Left ventricle myocardium inferior (tissue), 1 donor: ENCODE results near the gene FAM20B. TPM values are rescaled to one million over a fixed set of nuclear protein-coding genes. Genes with fewer than 3 reads are reported as not detected.

Experiments used
- DNase-seq: peaks from one replicate; pipeline ENCODE4 v3.0.0-alpha.2; 2020
- H3K27ac ChIP-seq: fragments of 200-600 bp; replicated peaks from 2 replicates; pipeline ENCODE4 v1.8.0; 2021
- H3K27me3 ChIP-seq: fragments of 200-600 bp; 2 replicates; pipeline ENCODE4 v1.8.0; 2021; ENCODE audit warnings: low read depth
- H3K36me3 ChIP-seq: fragments of 200-600 bp; 2 replicates; pipeline ENCODE4 v1.8.0; 2021
- H3K4me1 ChIP-seq: fragments of 200-600 bp; 2 replicates; pipeline ENCODE4 v1.8.0; 2021
- H3K4me3 ChIP-seq: fragments of 200-600 bp; 2 replicates; pipeline ENCODE4 v1.8.0; 2021; ENCODE audit warnings: mild to moderate bottlenecking, moderate library complexity
- H3K9me3 ChIP-seq: fragments of 200-600 bp; replicated peaks from 2 replicates; pipeline ENCODE4 v1.8.0; 2021
- intact Hi-C: fragments of 100-400 bp; cut with micrococcal nuclease; formaldehyde crosslinking; loops from one replicate; pipeline ENCODE4 v1.11.0; 2022
- total RNA-seq: library from RNA; stranded (reverse); fragmentation: NEBNext Ultra II Directional; extraction: Animal tissue kit (Norgen Biotek cat#: 25700); gene quantifications from one replicate; pipeline ENCODE4 v1.2.1, GENCODE V29; 2021
- TF ChIP-seq, protein P1 (sequence below): fragments of 200-600 bp; IDR thresholded peaks from 2 replicates; pipeline ENCODE4 v1.8.0; 2021; ENCODE audit warnings: antibody characterized with exemption, mild to moderate bottlenecking, borderline replicate concordance
- donor health status: DM: no; HTN: yes; CAD: no; lungs with severe emphysema.

Gene FAM20B
- total RNA-seq, 1 donor from 2014 or later = 53.8 TPM

DNA sequence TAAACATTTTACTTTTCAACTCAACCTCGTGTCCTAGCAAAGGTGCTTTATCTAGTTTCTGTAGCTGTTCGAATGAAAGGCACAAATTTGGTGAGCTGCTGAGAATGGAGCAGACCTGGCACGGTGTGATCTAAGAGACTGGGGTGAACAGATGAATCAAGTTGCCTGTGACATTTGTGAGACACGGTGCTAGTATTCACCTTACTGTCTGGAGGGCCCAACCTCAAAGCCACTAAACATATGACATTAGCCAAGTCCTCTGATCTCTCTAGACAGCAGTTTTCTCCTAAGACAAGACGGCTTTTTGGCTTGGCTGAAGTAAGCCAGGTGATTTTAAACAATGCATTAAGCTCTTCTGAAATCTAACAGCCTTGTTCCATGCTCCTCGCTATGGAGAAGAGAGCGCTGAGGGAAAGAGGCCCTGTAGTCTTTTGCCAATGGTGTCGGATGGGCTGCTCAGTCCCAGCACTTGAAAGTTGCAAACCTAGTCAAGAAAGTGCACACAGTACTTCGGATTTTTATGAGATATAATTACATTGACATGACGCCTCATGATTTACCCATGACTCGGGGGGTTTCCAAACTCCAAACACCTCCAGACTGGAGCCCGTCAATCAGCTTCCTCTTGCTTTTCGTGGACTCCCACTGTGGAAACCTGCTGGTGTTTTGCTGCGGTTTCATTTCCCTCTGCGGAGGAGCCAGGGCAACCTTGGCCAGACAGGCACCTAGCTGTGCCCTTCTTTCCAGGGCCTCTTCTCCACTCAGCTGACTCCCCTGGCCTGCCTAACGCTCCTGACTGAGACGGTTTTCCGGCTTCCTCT, 55.4 kb downstream of the FAM20B start:
- intact Hi-C loops = loop anchor here (5.0 kb wide), 1 partner anchor 286 kb away; the partner anchor contains the start of gene AXDND1
- peak overlapping the region; percentile 83 for H3K4me3 ChIP-seq
- TF ChIP-seq, protein P1, sequence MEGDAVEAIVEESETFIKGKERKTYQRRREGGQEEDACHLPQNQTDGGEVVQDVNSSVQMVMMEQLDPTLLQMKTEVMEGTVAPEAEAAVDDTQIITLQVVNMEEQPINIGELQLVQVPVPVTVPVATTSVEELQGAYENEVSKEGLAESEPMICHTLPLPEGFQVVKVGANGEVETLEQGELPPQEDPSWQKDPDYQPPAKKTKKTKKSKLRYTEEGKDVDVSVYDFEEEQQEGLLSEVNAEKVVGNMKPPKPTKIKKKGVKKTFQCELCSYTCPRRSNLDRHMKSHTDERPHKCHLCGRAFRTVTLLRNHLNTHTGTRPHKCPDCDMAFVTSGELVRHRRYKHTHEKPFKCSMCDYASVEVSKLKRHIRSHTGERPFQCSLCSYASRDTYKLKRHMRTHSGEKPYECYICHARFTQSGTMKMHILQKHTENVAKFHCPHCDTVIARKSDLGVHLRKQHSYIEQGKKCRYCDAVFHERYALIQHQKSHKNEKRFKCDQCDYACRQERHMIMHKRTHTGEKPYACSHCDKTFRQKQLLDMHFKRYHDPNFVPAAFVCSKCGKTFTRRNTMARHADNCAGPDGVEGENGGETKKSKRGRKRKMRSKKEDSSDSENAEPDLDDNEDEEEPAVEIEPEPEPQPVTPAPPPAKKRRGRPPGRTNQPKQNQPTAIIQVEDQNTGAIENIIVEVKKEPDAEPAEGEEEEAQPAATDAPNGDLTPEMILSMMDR = no peak
- no peaks in the 10 kb centered on the region for H3K9me3 ChIP-seq
- peaks cover 27% of the 10 kb centered on the region for H3K4me1 ChIP-seq
- no peak for DNase-seq
- peaks cover 11% of the 10 kb centered on the region for H3K36me3 ChIP-seq
- peak overlapping the region; percentile 81 for H3K27ac ChIP-seq
- no peaks in the 10 kb centered on the region for H3K27me3 ChIP-seq

DNA sequence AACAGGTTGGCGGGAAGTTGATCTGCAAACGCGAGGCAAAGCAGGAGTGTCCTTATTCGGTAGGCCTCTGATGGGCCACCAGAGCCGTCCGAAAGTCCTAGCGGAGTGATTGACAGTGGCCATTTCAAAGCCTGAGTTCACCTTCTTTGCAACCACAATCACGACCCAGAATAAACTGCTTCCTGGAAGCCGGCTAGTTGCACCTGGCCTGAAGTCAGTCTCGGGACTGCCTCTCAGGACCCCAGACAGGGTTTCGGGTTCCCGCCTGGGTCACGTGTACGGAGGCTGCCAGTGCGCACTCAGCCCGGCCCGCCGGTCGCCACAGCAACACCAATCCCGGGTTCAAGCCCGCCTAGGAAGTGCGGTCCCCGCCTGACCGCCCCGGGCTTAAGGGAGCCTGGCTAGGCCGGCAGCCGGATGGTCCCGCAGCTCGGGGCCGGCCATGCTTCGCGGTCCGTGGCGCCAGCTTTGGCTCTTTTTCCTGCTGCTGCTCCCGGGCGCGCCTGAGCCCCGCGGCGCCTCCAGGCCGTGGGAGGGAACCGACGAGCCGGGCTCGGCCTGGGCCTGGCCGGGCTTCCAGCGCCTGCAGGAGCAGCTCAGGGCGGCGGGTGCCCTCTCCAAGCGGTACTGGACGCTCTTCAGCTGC, 56.1 kb downstream of the FAM20B start, which contains the start of gene TOR3A:
Gene TOR3A (plus strand): TSS at position 384 of the 646 bp plus-strand sequence. CDS start 59 bp downstream, at position 443.
- no peaks in the 10 kb centered on the region for H3K27me3 ChIP-seq
- intact Hi-C loops = loop anchor here (5.0 kb wide), 1 partner anchor 285 kb away; the partner anchor contains the start of gene AXDND1
- H3K9me3 ChIP-seq = no peaks in the 10 kb centered on the region
- H3K4me3 ChIP-seq = peak within 1 kb of the TSS; percentile 83
- H3K27ac ChIP-seq = peak within 1 kb of the TSS; percentile 81
- DNase-seq = peak; percentile 92
- TF ChIP-seq, protein P1 = no peak
- H3K4me1 ChIP-seq = peaks cover 27% of the 10 kb centered on the region
- peaks cover 16% of the 10 kb centered on the region for H3K36me3 ChIP-seq

GRCh38 chr1:179082333-179082998, 56.8 kb downstream of the FAM20B start:
- intact Hi-C loops = loop anchor here (5.0 kb wide), 1 partner anchor 285 kb away; the partner anchor contains the start of gene AXDND1
- DNase-seq = peak; percentile 35

GRCh38 chr1:179082999-179083335, 57.3 kb downstream of the FAM20B start:
- peaks cover 37% of the 10 kb centered on the region for H3K4me1 ChIP-seq
- no peak for DNase-seq
- no peaks in the 10 kb centered on the region for H3K9me3 ChIP-seq
- peaks cover 25% of the 10 kb centered on the region for H3K36me3 ChIP-seq
- no peaks in the 10 kb centered on the region for H3K27me3 ChIP-seq
- intact Hi-C loops = loop anchor here (5.0 kb wide), 1 partner anchor 284 kb away; the partner anchor contains the start of gene AXDND1
- TF ChIP-seq, protein P1 = no peak
- H3K4me3 ChIP-seq = peak overlapping the region; percentile 83
- H3K27ac ChIP-seq = peak overlapping the region; percentile 81

More at GRCh38 chr1:179082333-179082998, 56.8 kb downstream of the FAM20B start:
- no peaks in the 10 kb centered on the region for H3K27me3 ChIP-seq
- peak overlapping the region; percentile 81 for H3K27ac ChIP-seq
- peaks cover 32% of the 10 kb centered on the region for H3K4me1 ChIP-seq
- H3K4me3 ChIP-seq = peak overlapping the region; percentile 83
- no peaks in the 10 kb centered on the region for H3K9me3 ChIP-seq
- TF ChIP-seq, protein P1 = no peak
- H3K36me3 ChIP-seq = peaks cover 22% of the 10 kb centered on the region

DNA sequence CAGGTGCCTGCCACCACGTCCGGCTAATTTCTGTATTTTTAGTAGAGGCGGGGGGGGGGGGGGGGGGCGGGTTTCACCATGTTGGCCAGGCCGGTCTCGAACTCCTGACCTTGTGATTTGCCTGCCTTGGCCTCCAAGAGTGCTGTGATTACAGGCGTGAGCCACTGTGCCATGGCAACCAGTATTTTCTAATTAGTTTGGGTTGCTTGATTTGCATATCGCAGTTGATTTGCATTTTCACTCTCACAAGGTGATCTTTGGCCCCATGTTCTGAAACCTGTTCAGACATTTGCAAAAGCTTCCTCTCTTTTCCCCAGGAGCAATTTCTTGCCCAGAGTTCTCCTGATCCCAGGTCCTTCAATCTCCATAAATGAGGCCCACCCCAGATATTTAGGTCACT, 57.8 kb downstream of the FAM20B start:
- TF ChIP-seq, protein P1 = no peak
- no peak for DNase-seq
- Histone ChIP-seq H3K27ac (no peak overlapping the region), H3K4me1 (peaks cover 40% of the 10 kb centered on the region), H3K4me3 (peak overlapping the region; percentile 83), H3K9me3 (no peaks in the 10 kb centered on the region), H3K27me3 (no peaks in the 10 kb centered on the region), H3K36me3 (peaks cover 31% of the 10 kb centered on the region)
- intact Hi-C loops = loop anchor here (5.0 kb wide), 1 partner anchor 284 kb away; the partner anchor contains the start of gene AXDND1
